PC-3 (cell line): Measurements from ENCODE around the gene CHST8.

Experiments
- CTCF ChIP-seq: fragments of 300-600 bp; sonication (generic); conservative IDR thresholded peaks from 2 replicates; pipeline ENCODE4 v1.5.1; 2017; ENCODE audit warnings: antibody characterized with exemption, low read depth, mild to moderate bottlenecking, low read length
- EZH2phosphoT487 ChIP-seq: fragments of 300-600 bp; sonication (generic); IDR thresholded peaks from 2 replicates; pipeline ENCODE4 v1.6.1; 2018; ENCODE audit warnings: mild to moderate bottlenecking, antibody characterized with exemption, low read length, borderline replicate concordance

GRCh38 chr19:33803383-33803782 is 181.6 kb downstream of the CHST8 start:
- no peak for TF ChIP-seq CTCF
- no peak for TF ChIP-seq EZH2phosphoT487
